Activated T-cell treated with anti-CD3 and anti-CD28 coated beads, Interleukin-2, amount 50 U/mL, for 1 hour (primary cell): ENCODE results near the gene GARNL3.

Source experiments
- DNase-seq: peaks from one replicate; pipeline ENCODE4 v3.0.0-alpha.2; 2020

GARNL3 gene

GRCh38 chr9:127411122-127411521 lies 146.5 kb downstream of the GARNL3 start:
- no peak for DNase-seq

- no peak for DNase-seq
These were observed 150.6 kb downstream of the GARNL3 start for GRCh38 chr9:127415141-127415540.

GRCh38 chr9:127415657-127416056 lies 151.1 kb downstream of the GARNL3 start:
- DNase-seq, result no peak

GRCh38 chr9:127417131-127418036 lies 152.8 kb downstream of the GARNL3 start:
- no peak for DNase-seq

- DNase-seq, result peak; percentile 51
These were observed 153.5 kb downstream of the GARNL3 start for GRCh38 chr9:127418037-127418471.

- DNase-seq, result no peak
These were observed 154.8 kb downstream of the GARNL3 start for GRCh38 chr9:127419348-127419747.

GRCh38 chr9:127421057-127421456 lies 156.5 kb downstream of the GARNL3 start:
- DNase-seq, result no peak

- DNase-seq, result no peak
These were observed 157.7 kb downstream of the GARNL3 start for GRCh38 chr9:127422133-127422782.

- DNase-seq, result no peak
These were observed 158.2 kb downstream of the GARNL3 start for GRCh38 chr9:127422787-127423186.

- no peak for DNase-seq
These were observed 158.9 kb downstream of the GARNL3 start for GRCh38 chr9:127423476-127423933.

- DNase-seq, result peak; percentile 91
These were observed 159.5 kb downstream of the GARNL3 start, which contains the start of gene ZNF79 for GRCh38 chr9:127423934-127424675. ZNF79 (plus strand) TSS chr9:127424382; CDS start chr9:127424788, 406 bp downstream.

GRCh38 chr9:127424676-127424999 lies 160.1 kb downstream of the GARNL3 start:
- DNase-seq, result no peak

- no peak for DNase-seq
These were observed 162.2 kb downstream of the GARNL3 start for GRCh38 chr9:127426756-127427155.

- DNase-seq, result no peak
These were observed 163.8 kb downstream of the GARNL3 start for GRCh38 chr9:127428348-127428747.

GRCh38 chr9:127430415-127430814 lies 165.8 kb downstream of the GARNL3 start:
- DNase-seq, result no peak

- DNase-seq, result peak; percentile 34
These were observed 173.1 kb downstream of the GARNL3 start for GRCh38 chr9:127437497-127438264.

GRCh38 chr9:127438394-127438793 lies 173.8 kb downstream of the GARNL3 start:
- no peak for DNase-seq
